LoVo (cell line): Measurements from ENCODE around the gene GPHN.

ENCODE experiments used
- DNase-seq: peaks from one replicate; pipeline ENCODE4 v3.0.0-alpha.2; 2016; ENCODE audit warnings: low spot score

The GPHN gene

GRCh38 chr14:66600416-66600815 lies 92.5 kb downstream of the GPHN start:
- no peak for DNase-seq

DNA sequence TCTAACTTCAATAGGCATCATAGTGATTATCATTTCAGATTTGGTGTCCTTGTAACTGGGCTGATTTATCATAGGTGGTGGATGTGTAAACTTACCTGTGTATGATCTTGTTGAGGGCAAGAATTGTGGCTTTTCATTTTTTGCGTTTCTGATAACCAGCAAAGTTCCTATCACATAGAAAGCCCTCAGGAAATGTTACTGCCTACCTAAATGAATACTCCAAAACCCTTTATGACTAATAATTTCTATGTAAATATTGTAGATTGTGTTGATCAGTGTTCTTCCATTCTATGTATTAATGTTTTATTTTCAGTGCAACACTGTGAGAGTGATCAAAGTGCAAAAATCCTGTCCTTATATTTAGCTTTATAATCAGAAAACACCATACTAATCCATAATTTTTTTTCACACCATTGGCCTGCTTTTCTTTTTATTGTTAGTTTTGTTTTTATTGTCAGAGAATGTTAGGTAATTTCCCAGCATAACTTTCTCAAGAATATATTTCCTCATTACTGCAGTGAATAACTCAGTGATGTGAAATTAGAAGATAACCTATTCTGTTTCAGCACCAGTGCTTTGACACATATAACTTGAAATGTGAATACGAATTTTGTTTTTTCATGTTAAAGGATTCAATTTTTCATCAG lies 94.1 kb downstream of the GPHN start:
- DNase-seq = no peak

DNA sequence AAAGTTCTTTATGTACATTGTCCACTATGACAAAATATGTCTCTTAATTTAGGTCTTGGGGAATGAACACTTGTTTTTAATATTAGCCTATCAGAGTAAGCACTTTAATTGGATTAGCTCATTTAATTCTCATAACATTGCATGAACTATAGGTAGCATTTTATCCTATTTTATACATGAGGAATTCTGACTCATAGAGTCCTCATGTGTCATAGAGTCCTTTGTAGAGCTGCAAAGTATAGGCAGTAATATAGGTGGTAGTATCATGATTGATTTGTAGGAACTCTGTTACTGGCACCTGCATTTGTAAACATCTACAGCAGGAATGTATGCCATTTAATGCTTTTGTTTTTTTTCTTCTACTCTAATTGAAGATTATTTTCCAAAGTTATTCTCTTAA lies 96.0 kb downstream of the GPHN start:
- DNase-seq = no peak

DNA sequence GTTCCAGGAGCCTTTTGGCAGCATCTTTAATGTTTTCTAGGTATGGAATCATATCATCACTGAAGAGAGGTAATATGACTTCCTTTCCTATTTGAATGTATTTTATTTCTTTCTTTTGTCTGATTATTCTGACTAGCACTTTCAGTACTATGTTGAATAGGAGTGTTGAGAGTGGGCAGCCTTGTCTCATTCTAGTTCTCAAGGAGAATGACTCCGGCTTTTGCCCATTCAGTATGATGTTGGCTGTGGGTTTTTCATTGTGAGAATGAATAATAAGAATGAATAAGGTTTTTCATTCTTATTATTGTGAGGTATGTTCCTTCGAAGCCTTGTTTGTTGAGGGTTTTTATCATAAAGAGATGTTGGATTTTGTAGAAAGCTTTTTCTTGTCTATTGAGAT lies 98.9 kb downstream of the GPHN start:
- DNase-seq = no peak

- DNase-seq = peak; percentile 38
Measured at GRCh38 chr14:66610154-66610563, 102.2 kb downstream of the GPHN start.

GRCh38 chr14:66613344-66613743 lies 105.4 kb downstream of the GPHN start:
- no peak for DNase-seq

DNA sequence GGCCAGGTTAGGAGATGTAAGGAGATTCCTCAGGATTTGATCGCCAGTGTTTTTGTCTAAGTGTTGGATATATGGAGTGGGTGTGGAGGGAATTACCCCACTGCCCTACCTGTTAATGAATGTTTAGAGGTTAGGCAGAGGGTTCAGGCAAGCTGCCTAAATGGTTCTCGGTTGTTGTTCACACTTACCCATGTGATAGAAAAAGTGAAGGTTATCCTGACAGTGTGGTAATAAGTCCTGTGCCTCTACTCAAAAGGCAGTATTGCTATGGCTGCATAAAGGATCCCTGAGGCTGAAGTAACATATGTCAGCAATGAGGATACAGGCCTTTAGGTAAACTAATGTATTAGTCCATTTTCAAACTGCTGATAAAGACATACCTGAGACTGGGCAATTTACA lies 112.0 kb downstream of the GPHN start:
- no peak for DNase-seq

DNA sequence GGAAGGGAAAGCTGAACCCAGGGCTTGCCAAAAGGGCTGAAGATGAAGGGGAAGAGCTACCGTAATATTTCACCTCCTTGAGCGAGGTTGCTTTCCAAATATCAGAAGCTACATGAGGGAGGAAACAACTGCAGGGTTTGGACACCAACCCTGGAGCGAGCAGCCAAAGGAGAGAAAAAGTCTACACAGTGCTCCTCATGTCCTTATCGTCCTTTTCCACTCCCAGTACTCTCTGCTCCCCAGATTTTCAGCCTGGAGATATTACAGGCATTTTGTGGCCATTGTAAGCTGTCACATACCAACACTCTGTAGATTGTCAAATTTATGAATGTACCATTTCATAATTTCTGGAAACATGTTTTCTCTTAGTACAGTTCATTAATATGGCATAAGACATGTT lies 115.9 kb downstream of the GPHN start:
- DNase-seq = no peak

- peak; percentile 37 for DNase-seq
Measured at GRCh38 chr14:66624336-66624937, 116.5 kb downstream of the GPHN start.

DNA sequence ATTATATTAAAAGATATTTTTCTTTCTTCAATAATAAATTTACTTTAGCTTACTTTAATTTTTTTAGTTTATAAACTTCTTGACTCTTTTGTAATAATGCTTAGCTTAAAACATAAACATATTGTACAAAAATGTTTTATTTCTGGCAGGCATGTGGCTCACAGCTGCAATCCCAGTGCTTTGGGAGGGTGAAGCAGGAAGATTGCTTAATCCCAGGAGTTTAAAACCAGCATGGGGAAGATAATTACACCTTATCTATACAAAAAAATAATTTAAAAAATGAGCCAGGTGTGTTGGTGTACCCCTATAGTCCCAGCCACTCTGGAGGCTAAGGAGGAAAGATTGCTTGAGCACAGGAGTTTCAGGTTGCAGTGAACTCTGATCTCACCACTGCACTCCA lies 120.7 kb downstream of the GPHN start:
- no peak for DNase-seq

- no peak for DNase-seq
Measured at GRCh38 chr14:66629499-66629898, 121.6 kb downstream of the GPHN start.

DNA sequence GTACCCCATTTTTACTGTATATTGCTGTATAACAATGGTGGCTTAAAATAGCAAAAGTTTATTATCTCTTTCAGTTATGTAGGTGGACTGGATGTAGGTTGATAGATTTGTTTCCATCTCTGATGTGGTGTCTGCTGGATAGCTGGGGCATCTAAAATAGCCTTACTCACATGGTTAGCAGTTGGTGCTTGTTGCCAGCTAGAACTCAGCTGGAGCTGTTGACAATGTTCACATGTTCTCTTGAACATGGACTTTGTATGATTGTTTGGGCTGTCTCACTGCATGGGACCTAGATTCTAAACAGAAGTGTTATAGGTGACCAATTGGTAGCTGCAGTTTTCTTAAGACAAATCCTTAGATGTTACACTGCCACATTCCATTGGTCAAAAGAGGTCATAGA lies 126.9 kb downstream of the GPHN start:
- DNase-seq = no peak

- DNase-seq = no peak
Measured at GRCh38 chr14:66635435-66635834, 127.5 kb downstream of the GPHN start.

DNA sequence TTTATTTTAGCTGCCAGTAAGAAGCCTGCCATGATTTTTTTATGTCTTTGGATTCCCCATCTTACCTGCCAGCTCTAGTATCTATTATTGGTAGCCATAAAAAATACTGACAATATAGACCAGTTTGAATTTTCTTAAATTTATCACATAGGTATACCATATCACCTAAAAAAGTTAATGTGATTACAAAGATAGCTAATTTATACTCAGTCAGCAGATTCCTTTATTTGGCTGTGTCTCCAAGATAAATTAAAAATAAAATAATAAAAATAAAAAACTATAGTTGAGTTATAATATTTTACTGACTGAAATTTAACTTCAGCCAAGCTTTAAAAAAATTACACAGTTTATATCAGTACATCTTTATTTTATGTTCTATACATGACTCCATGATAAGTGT lies 128.3 kb downstream of the GPHN start:
- no peak for DNase-seq

DNA sequence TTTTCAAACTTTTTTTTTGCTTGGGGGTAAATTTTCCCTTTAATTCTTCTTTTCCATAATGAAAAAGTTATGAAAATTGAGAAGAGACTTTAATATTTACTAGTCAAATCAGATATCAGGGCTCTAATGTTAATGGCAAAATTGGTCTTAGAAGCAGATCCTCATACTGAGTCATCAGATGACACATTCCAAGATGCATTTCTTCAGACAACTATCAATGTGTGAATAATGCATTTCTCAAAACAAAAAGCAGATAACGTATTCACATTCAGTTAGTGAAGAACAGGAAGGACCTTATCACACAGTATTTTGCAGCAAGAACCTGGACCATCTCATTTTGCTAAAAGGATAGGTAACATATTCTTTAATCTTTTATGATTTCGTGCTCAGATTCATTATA lies 130.7 kb downstream of the GPHN start:
- DNase-seq = no peak

DNA sequence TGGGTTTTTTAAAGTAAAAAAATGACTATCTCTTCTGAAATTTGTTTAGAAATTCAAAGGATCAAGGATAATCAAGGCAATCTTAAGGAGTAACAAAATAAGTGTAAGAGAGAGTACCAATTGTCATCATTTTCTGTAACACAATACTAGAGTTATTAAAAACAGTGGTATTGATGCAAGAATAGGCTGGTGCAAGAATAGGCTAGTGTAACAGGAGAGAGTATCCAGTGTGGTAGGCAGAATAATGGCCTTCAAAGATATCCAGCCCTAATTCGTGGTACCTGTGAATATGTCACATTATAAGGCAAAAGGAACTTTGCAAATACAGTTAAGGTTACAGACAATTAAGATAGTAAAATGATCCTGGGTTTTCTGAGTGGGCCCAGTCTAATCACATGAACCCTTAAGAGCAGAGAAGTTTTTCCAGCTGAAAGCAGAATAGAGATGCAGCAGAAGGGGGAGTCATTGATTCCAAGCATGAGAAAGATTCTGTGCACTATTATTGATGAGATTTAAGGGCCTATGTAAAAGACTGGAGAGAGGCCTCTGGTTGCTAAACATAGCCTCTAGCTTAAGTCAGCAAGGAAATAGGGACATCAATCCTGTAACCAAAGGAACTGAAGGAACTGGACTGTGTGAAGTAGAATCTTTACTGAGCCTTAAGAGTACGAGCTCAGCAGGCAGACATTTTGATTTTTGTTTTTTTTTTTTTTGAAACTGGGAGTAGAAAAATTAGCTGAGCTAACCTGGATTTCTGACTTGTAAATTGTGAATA lies 134.1 kb downstream of the GPHN start:
- no peak for DNase-seq

DNA sequence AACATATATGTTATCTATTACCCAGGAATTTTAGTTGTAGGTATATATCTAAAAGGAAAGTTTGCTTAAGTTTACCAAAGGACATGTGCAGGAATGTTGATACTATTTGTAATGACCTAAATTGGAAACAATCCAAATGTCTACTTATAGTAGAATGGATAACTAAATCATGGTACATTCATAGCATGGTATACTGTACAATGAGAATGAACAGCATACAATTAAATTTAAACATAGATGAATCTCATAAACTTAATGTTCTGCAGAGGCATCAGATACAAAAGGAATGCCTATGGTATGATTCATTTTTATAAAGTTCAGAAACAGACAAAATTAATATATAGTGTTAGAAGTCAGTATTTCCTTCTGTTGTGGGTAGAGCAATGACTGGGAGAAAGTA lies 135.4 kb downstream of the GPHN start:
- no peak for DNase-seq

DNA sequence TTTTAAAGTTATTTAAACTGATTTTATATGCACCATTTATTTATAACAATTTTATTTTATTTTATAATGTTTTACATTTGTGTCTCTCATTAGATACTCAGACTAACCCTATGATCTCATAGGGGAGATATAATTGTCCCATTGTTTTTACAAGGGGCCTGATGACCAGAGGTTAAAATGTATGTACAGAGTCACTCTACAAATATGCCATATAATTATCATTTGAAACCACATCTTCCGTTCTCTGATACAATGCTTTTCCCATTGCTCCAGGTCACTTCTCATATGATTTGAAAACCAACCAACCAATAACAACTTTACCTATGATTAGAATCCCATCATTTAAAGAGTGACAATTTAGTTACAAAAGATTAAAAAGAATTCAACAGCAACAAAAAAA lies 137.8 kb downstream of the GPHN start:
- no peak for DNase-seq

GRCh38 chr14:66649498-66649897 lies 141.6 kb downstream of the GPHN start:
- no peak for DNase-seq

- DNase-seq = no peak
Measured at GRCh38 chr14:66650491-66650911, 142.6 kb downstream of the GPHN start.

GRCh38 chr14:66651536-66652220 lies 143.7 kb downstream of the GPHN start:
- no peak for DNase-seq

GRCh38 chr14:66652525-66653106 lies 144.7 kb downstream of the GPHN start:
- no peak for DNase-seq
